ENCODE measurements around the gene FRMPD1.

Gene FRMPD1

DNA sequence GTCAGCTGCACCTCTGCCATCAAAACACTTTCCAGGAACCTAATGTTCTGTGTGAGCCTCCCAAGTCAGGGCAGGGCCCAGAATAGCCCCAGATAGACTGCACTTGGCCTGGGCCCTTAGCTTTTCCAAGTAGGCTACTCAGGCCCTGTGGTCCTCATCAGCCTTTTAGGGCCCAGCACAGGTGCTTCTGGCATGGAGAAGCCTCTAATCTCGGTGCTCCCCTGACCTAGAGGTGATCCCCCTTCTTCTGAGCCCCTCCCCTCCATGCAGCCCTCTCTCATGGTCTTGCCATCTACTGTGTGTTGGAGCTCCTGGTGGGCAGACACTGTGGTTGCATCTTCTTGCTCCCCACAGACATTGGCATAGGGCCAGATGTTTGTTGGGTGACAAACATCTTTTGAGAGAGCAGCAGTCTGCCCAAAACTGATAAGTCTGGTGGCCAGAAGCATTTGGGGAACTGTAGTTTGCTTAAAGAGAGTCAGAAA is 28.1 kb downstream of the FRMPD1 start:
- DNase-seq (ENCODE audit: low read depth in 2 of 2) = no peak

DNA sequence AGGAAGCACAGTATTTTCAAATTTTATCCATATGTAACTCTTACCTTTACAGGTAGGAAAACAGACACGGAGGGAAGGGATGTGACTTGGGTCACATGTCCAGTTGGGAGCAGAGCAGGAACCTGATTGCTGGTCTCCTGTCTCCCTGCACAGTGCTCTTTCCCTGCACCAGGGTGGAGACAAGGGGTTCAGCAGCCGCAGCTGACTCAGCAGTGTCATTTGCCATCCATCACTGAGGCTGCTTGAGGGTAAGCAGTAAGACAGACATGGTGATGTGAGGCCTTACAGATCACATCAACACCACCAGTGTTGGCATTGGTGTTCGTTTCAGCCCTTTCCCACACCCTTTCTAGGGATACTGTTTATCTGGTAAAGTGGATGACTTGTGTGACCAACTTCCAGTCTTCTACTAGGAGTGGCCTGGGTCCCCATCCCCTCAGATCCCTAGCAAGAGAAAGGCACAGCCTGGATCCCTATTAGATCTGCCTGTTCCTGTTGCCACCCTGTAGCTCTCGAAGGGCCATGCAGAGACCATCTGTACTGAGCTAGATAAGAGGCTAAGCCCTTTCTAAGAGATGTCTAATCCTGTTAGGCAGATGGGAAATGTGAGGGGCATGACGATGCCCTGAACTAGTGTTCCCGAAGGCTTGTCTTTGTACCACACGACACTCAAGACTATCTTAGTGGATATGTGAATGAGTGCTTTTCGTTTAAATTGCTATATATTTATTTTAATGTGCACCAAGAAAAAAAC is 29.1 kb downstream of the FRMPD1 start:
- DNase-seq (ENCODE audit: low read depth in 2 of 2) = no peak

DNA sequence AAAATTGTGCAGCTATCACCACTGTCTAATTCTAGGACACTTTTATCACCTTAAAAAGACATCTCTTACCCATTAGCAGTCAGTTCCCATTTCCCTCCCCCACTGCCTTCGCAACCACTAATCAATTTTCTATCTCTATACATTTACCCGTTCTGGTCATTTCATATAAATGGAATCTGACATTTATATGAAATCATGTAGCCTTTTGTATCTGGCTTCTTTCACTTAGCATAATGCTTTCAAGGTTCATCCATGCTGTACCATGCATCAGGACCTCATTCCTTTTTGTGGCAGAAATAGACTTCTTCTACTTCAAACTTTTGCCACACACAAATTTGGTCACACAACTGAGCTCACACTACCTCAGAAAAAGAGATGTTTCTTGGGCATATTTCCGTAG is 32.2 kb downstream of the FRMPD1 start:
- no peak for DNase-seq (ENCODE audit: low read depth in 2 of 2)

DNA sequence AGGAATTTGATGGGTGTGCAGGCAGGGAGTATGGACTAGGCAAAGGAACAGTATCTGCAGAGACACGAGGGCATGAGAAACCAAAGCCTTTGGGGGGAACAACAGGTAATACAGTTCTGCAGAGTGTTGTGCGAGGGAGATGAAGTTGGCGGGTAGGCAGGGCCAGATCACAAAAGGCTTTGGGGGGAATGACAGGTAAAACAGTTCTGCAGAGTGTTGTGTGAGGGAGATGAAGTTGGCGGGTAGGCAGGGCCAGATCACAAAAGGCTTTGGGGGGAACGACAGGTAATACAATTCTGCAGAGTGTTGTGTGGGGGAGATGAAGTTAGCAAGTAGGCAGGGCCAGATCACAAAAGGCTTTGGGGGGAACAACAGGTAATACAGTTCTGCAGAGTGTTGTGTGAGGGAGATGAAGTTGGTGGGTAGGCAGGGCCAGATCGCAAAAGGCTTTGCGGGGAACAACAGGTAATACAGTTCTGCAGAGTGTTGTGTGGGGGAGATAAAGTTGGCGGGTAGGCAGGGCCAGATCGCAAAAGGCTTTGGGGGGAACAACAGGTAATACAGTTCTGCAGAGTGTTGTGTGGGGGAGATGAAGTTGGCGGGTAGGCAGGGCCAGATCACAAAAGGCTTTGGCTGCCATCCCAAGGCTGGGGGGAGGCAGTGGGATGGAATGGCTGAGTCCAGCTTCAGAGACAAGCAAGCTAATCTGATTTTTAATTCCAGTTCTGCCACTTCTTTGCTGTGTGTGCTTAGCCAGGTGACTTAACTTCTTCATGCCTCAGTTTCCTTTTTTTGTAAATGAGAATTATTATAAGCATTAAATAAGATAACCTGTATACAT is 33.0 kb downstream of the FRMPD1 start:
- DNase-seq (ENCODE audit: low read depth in 2 of 2) = no peak

DNA sequence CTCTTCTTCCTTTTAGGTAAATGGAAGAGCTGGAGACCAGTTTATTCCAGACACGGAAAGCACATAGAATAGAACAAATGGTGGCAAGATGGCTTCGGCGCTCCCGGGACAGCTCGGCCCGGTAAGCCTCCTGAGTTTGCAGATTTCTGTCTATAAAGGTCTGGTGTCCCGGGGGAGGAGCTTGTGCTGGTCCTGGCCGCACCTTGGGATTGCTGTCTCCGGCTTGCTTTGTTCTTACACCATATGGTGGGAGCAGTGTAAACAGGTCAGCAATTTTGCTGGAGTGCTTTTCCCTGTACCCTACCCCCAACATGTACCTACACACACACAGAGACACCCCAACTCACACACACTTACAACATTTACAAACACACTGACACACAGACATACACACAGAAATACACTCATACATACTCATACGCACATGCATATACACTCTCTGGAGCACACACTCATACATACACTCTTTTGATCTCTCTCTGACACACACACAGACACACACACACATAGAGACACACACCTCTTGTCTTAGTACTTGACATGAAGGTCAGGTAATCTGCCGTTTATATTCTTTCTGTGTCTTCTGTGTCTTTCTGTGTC is 42.0 kb downstream of the FRMPD1 start:
- no peak for DNase-seq (ENCODE audit: low read depth in 2 of 2)

DNA sequence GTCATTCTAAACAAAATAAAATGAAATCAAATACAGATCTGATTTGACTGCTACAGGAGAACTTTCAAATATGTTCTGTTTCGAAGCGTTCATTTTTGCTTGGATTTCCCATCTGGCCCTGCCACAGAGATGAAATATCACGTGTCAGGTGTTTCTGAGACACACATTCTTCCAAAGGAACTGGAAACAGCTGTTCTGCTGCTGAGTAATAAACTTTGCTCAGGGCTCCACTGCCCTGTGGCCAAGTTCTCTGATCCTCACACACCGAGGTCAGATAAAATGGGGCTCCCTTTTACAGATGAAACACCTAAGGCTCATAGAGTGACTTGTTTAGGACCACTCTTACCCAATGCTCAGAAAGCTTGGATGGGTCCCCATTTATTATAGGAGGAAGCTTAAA is 42.5 kb downstream of the FRMPD1 start:
- DNase-seq (ENCODE audit: low read depth in 2 of 2) = no peak

DNA sequence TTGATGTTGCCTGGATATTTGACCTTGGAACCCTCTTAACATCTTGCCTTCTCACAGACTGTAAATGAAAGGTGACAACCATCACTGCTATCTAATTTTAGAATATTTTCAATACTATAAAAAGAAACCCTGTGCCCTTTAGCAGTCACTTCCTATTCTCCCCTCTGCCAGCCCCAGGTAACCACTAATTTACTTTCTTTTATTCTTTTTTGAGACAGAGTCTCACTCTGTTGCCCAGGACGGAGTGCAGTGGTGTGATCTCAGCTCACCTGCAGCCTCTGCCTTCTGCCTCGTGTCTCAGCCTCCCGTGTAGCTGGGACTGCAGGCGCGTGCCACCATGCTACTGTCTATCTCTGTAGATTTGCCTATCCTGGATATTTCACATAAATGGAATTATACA is 43.6 kb downstream of the FRMPD1 start:
- no peak for DNase-seq (ENCODE audit: low read depth in 2 of 2)

DNA sequence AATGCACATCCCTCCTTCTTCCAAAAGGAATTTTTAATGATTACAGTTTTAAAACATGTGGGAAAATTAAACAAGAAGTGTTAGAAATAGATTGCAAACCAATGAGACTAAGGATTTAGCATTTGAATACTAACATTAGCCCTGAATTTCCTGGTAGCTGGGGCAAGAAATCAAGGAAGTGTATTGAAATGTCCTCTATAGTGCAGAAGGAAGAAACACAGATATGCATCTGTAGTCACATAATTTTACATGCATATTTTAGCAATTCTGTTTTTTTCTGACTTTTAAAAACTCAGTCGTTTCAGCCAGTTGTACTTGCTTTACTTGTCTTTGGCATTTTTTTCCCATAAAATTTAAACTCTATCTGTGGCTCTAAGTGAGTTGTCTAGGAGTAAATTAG is 45.8 kb downstream of the FRMPD1 start:
- DNase-seq (ENCODE audit: low read depth in 2 of 2) = no peak

DNA sequence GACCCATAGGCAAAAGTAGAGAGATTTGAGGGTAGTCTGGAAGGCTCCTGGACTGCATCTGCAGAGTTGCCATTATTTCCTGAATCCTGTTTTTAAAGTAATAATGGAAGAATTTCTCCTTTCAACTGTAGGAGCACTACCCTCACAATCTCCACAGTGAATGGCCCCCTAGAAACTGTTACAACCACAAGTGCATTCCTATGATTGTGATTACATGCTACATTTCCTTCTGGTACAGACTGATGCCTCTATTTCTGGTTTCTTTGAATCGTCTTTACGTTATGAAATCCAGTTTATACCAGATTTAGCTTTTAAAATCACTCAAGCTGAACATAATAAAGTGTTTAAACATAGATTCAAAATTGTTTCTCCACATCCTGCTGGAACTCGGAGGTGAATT is 49.4 kb downstream of the FRMPD1 start:
- no peak for DNase-seq (ENCODE audit: low read depth in 2 of 2)

DNA sequence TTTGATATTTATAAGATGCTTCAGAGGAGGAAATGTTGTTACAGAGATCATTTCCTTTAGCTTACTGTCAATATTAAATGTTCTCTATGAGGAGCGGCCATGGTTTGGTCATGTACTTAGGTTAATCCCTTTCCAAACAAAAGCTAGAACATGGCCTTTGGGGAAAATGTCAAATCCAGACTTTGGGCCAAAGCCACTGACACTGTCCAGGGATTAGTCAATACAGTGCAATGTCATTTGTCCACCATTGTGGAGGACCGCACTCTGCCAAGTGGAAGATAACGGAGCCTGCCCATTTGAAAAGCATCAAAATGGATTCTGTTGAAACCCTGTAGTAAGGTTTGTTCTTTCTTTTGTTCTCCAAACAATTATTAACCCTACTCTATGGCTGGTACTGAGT is 50.1 kb downstream of the FRMPD1 start:
- no peak for DNase-seq (ENCODE audit: low read depth in 2 of 2)

DNA sequence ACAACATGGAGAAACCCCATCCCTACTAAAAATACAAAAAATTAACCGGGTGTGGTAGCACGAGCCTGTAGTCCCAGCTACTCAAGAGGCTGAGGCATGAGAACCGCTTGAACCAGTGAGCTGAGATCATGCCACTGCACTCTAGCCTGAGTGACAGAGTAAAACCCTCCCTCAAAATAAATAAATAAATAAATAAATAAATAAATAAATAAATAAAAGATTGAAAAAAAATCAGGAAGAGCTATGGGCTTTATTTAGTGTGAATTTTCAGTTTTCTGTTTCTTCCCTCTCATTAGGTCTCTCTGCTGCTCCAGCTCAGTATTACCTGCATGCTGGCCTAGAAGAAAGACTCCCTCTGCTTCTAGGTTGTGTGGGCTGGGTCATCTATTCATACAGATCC is 55.0 kb downstream of the FRMPD1 start:
- DNase-seq (ENCODE audit: low read depth in 2 of 2) = no peak

DNA sequence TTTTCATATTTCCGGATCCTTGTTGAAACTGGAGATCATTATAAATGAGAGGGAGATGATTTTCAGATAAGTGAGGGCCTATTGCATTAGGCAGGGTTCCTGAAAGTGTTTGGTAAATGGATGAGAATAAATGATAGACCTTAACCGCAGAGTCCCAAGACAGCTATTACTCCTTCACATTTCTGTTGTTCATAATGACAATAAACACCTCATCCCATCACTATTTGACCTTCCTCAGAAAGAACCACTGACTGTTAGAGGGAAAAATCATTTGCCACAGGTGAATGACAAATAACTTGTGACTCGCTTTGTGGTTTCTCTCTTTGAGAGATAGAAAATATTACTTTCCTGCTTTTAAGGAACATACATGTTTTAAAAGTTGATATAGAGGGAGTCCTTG is 55.5 kb downstream of the FRMPD1 start:
- DNase-seq (ENCODE audit: low read depth in 2 of 2) = no peak

DNA sequence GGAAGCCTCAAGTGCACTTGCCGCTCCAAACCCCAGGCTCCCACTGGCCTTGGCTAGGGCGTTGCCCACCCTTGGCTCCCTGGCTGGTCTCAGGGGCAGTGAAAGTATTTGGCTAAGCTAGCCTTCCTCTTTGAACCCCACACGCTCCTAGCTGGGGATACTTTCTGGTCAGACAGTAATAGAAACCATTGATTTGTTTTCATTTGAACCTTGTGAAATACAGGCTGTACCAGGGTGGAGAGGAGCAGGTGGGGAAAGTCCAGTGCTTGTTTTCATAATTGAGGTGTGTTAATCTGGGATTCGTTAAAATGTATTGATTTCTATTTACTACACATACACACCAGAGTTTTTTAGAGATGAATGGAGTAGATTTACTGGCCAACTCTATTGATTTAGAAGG is 57.0 kb downstream of the FRMPD1 start:
- DNase-seq (ENCODE audit: low read depth in 2 of 2) = no peak

DNA sequence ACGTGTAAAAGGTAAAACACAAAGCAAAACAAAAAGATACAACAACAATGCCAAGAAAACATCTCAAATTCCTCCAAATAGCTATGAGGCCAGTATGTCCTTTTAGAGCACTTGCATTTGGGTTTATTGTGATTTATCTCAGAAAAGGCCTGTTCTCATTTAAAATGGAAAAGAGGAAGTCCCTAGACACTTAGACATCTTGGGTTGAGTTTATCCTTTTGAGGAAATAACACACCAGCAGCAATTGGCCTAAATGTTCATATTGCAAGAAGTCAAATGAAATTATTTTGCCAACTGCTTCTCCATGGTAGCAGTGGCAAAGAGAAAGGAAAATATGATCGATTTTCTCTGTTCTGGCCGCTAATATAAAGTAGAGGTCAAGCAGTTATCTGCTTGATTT is 59.3 kb downstream of the FRMPD1 start:
- no peak for DNase-seq (ENCODE audit: low read depth in 2 of 2)

DNA sequence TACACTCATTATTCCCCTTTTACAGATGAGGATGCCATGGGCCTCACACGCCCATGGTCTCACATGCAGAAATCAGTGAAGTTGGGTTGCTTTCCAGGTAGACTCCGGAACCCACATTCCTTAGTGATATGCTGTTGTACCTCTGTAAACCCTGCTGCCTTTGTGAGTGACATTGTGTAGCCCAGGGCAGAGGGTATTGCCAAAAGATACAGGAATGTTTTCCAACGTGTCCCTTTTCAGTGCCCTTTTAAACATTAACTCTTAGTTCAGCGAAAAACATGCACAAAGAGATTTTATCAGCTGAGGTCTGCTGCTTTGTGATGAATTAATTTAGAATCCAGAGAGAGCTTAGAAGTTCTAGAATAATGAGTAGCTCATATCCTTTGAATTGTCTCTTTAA is 64.5 kb downstream of the FRMPD1 start:
- no peak for DNase-seq (ENCODE audit: low read depth in 2 of 2)

DNA sequence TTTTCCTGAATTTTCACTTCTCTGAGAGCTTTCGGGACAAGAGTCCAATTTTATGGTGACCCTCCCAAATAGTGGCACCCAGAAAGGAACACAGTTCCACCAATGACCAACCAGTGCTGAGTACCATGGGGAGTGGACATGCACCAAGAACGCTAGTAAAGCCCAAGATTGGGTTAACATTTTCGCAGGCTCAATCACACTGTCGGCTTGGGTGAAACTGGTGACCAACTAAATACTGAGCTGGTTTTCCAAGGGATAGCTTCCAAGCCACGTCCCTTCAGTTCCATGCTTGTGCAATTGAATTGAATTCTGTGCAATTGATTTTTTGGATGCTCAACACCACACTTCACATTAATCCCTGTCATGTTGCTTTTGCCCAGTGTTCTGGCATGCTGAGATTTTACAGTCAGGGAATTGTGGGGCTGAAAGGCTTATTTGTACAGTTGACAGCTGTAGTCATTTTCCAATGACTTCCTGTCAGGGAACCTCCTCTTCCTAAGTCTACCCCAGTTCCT is 65.3 kb downstream of the FRMPD1 start:
- no peak for DNase-seq (ENCODE audit: low read depth in 2 of 2)

DNA sequence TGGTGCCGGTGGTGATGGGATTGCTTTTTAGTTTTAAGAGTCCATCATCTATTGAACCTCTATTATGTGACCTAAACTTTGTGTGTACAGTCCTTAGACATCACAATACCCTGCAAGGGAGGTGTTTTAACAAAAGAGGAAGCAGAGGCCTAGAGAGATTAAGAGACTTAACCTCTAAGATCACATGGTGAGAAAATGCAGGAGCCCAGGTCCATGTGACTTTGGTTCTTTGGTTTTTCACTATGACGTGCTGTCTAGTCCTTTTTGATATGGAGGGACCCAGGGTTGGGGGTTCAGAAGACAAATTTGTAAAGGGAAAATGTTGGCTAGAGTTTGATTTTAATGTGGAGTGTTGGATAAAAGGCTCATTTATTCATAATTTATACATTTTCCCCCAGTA is 68.8 kb downstream of the FRMPD1 start:
- DNase-seq (ENCODE audit: low read depth in 2 of 2) = no peak

DNA sequence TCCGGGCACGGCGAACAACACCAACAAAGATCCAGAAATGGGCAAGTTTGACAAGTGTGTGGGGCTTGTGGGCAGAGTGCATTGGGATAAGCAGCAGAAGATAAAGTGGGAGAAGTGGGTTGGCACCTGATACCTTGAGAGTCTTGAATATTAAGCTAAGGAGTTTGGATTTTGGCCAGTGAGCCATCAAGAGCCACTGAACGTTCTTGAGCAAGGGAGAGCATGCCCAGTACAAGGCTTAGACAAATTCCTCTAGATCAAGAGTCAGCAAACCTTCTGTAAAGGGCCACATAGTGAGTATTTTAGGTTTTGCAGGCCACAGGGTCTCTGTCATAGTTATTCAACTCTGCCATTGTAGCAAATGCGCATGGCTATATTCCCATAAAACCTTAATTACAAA is 76.3 kb downstream of the FRMPD1 start:
- DNase-seq (ENCODE audit: low read depth in 2 of 2) = no peak

DNA sequence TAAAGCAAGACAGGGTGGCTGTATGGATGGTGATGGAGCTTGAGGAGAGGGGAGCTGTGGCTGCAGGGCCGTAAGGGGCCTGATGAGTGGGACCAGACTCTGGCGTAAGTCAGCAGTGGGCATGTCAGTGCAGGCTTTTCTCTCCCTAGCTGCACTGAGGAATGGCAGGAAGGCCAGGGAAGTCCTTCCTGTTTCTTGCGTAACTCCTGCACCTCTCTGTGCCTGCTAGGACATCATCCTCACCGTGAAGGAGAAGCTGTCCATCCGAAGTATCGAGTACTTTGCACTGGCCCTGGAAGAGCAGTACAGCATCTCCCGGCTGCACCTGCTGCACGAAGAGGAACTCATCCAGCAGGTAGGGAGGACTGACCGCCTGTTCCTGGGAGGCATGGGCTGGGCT is 78.7 kb downstream of the FRMPD1 start:
- no peak for DNase-seq (ENCODE audit: low read depth in 2 of 2)

DNA sequence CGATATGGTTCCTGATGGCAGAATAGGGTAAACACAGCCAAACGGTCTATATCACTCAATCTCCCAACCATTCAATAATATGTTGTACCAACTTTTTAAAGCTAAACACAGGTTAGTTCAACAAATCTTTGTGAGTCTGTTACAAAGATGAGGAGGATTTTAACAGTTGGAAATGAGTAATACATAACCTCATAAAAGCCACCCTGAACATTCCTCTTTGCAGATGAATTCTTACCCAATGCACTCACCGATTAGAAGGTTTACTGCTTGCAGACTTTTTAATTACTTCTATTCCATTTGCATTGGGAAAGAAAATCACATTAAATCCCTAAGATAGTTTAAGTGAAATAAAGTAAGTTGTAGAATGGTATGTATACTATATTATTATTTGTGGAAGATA is 79.5 kb downstream of the FRMPD1 start:
- DNase-seq (ENCODE audit: low read depth in 2 of 2) = no peak

DNA sequence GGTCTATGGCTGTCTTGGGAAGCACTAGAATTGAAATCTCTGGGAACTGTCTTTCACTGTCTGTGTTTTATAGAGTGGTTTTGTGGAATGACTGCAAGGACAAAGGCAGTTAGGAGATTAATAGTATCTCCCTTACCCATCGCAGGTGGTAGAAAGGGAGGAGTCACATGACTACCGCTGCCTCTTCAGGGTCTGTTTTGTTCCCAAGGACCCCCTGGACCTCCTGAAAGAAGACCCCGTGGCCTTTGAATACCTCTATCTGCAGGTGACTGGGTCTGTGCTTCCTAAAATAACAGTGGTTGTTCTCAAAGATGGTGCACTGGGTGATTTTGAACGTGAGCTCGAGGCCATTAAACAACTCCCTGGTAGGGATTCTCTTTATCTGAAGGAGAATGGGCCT is 80.1 kb downstream of the FRMPD1 start:
- no peak for DNase-seq (ENCODE audit: low read depth in 2 of 2)

DNA sequence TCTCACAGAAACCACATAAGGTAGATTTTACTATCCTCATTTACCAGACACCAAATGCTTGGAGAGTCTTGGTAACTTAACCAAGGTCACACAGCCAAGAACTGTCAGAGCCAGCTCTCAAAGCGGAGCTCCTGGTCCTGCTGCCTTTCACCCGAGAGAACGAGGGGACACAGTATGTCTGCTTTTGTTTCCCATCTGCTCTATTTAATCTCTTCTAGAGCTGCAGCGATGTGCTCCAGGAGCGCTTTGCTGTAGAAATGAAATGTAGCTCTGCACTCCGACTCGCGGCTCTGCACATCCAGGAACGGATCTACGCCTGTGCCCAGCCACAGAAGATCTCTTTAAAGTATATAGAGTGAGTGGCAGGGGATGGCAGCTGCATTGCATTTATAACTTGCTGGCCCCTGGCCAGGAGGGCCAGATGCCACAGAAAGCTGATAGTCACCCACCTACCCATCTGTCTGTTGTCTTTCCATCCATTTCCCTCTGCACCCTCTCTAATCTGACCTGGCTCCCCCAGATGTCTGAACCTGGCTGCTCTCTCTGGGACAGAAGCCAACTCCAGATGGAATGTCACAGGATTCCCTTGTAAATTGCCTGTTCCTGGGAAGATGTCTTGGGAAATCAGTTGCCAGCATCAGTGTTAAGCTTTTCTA is 81.5 kb downstream of the FRMPD1 start:
- DNase-seq (ENCODE audit: low read depth in 2 of 2) = no peak

All from stimulated activated CD8-positive, alpha-beta memory T cell treated with anti-CD3 and anti-CD28 coated beads, Interleukin-15, amount 100 ng/mL, for 4 hours (primary cell).